Caco-2 (cell line): ENCODE results near the gene MX1. TPM values are rescaled to one million over a fixed set of nuclear protein-coding genes. Genes with fewer than 3 reads are reported as not detected.

ENCODE experiments used
- BruUV-seq: library from RNA; stranded (reverse); fragments of 400-500 nt; replicated peaks from 2 replicates; lab custom pipeline; 2021; lab: Mats Ljungman, UMichigan
- CTCF ChIA-PET: fragments of 300-600 bp; sonication (Branson Sonifier 250); formaldehyde crosslinking; loops from one replicate; lab custom pipeline; 2022; ENCODE audit warnings: antibody characterized with exemption; lab: Charles Lee
- POLR2A ChIA-PET: fragments of 300-600 bp; sonication (Branson Sonifier 250); formaldehyde crosslinking; loops from one replicate; lab custom pipeline; 2022; ENCODE audit warnings: antibody characterized with exemption; lab: Charles Lee
- DNase-seq, 2 experiments: peaks; one replicate each; pipeline versions ENCODE4 v3.0.0 to v3.0.0-alpha.2; 2020 to 2022
- H3K27me3 ChIP-seq: replicated peaks from 2 replicates; pipeline ENCODE4 v1.6.0; 2011; ENCODE audit warnings: low read length; ENCODE audit not compliant: control insufficient read depth, insufficient read depth
- H3K36me3 ChIP-seq: 2 replicates; pipeline ENCODE4 v1.5.1; 2011; ENCODE audit warnings: low read length; ENCODE audit not compliant: control insufficient read depth, insufficient read depth
- H3K4me1 ChIP-seq: fragments of 250-450 bp; sonication (Bioruptor Pico); 2 replicates; pipeline ENCODE4 v1.5.1; 2020; ENCODE audit warnings: mild to moderate bottlenecking
- H3K4me3 ChIP-seq: 2 replicates; pipeline ENCODE4 v1.5.1; 2011; ENCODE audit warnings: low read depth, mild to moderate bottlenecking, control low read depth, low read length
- H3K9me3 ChIP-seq: fragments of 250-450 bp; sonication (Bioruptor Pico); 2 replicates; pipeline ENCODE4 v1.5.1; 2020; ENCODE audit warnings: mild to moderate bottlenecking, moderate library complexity
- H3K27ac Mint-ChIP-seq: one replicate; pipeline ENCODE4 v1.8.0; 2022; ENCODE audit warnings: mixed read lengths; ENCODE audit not compliant: unreplicated experiment
- H3K27me3 Mint-ChIP-seq: one replicate; pipeline ENCODE4 v1.8.0; 2022; ENCODE audit warnings: mixed read lengths; ENCODE audit not compliant: insufficient read depth, unreplicated experiment
- H3K36me3 Mint-ChIP-seq: one replicate; pipeline ENCODE4 v1.8.0; 2022; ENCODE audit warnings: mild to moderate bottlenecking, mixed read lengths; ENCODE audit not compliant: insufficient read depth, unreplicated experiment
- H3K4me1 Mint-ChIP-seq: one replicate; pipeline ENCODE4 v1.8.0; 2022; ENCODE audit warnings: low read depth, mixed read lengths; ENCODE audit not compliant: unreplicated experiment
- H3K4me3 Mint-ChIP-seq: one replicate; pipeline ENCODE4 v1.8.0; 2022; ENCODE audit warnings: mild to moderate bottlenecking, moderate library complexity, mixed read lengths; ENCODE audit not compliant: unreplicated experiment
- H3K9me3 Mint-ChIP-seq: one replicate; pipeline ENCODE4 v1.8.0; 2022; ENCODE audit warnings: mixed read lengths; ENCODE audit not compliant: unreplicated experiment
- intact Hi-C: fragments of 100-400 bp; cut with micrococcal nuclease; formaldehyde crosslinking; loops from one replicate; pipeline ENCODE4 v1.10.0; 2022; ENCODE audit not compliant: unreplicated experiment
- total RNA-seq: library from RNA; stranded (reverse); gene quantifications from 2 replicates; pipeline ENCODE4 v1.2.3, GENCODE V29; 2022
- TF ChIP-seq, protein P1 (sequence below), 2 experiments: fragments of 200-600 bp in 1 of 2; IDR thresholded peaks; 1 replicate in 1 of 2; 2 replicates in 1 of 2; pipeline versions ENCODE4 v1.5.1 to v1.8.0; 2011 to 2022; ENCODE audit warnings: antibody characterized with exemption in 1 of 2, control low read depth in 1 of 2, inconsistent platforms in 1 of 2, low read depth in 1 of 2, low read length in 1 of 2, mild to moderate bottlenecking in 1 of 2, moderate library complexity in 1 of 2; ENCODE audit not compliant: insufficient read depth in 1 of 2, severe bottlenecking in 1 of 2, unreplicated experiment in 1 of 2

Gene MX1
- total RNA-seq, 1 experiment from 2014 or later, result 18.9 TPM

DNA sequence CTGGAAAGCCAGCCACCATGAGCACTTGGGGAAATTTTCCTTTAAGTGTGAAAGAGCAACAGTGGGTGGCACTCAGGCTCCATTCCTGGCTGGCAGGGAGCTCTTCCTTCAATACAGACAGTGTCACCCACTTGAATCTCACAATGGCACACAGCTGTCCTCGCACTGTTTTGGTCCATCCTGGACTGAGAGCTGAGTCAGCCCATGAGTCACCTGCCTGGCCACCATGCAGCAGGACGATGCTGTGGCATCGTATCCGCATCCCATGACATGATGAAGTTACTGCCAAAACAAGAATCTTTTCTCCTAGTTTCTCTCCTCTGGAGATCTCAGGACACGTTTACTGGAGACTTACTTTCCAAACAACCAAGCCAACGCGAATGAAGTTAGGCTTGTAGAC, 75.9 kb downstream of the MX1 start:
- CTCF ChIA-PET, result interaction anchor here (0.7 to 0.9 kb wide), 2 partner anchors 16 to 103 kb away, joined by 3 to 4 read pairs; no protein-coding TSS in a partner anchor
- BruUV-seq, result no TSS peak
- peaks cover 90% of the 10 kb centered on the region for H3K4me1 ChIP-seq
- H3K9me3 Mint-ChIP-seq, result no peaks in the 10 kb centered on the region
- H3K4me1 Mint-ChIP-seq, result peaks cover 61% of the 10 kb centered on the region
- peak overlapping the region; percentile 36 for H3K27ac Mint-ChIP-seq
- H3K4me3 Mint-ChIP-seq, result no peak overlapping the region
- H3K9me3 ChIP-seq, result no peaks in the 10 kb centered on the region
- H3K36me3 Mint-ChIP-seq, result peaks cover 40% of the 10 kb centered on the region
- no peak overlapping the region for H3K4me3 ChIP-seq
- no peaks in the 10 kb centered on the region for H3K36me3 ChIP-seq
- H3K27me3 Mint-ChIP-seq, result no peaks in the 10 kb centered on the region
- POLR2A ChIA-PET, result no interaction called here
- no peaks in the 10 kb centered on the region for H3K27me3 ChIP-seq
- DNase-seq, result no peak
- intact Hi-C loops, result no loop called here
- TF ChIP-seq, protein P1, sequence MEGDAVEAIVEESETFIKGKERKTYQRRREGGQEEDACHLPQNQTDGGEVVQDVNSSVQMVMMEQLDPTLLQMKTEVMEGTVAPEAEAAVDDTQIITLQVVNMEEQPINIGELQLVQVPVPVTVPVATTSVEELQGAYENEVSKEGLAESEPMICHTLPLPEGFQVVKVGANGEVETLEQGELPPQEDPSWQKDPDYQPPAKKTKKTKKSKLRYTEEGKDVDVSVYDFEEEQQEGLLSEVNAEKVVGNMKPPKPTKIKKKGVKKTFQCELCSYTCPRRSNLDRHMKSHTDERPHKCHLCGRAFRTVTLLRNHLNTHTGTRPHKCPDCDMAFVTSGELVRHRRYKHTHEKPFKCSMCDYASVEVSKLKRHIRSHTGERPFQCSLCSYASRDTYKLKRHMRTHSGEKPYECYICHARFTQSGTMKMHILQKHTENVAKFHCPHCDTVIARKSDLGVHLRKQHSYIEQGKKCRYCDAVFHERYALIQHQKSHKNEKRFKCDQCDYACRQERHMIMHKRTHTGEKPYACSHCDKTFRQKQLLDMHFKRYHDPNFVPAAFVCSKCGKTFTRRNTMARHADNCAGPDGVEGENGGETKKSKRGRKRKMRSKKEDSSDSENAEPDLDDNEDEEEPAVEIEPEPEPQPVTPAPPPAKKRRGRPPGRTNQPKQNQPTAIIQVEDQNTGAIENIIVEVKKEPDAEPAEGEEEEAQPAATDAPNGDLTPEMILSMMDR (IDR thresholded peaks at IDR 0.05; ENCODE audit: insufficient read depth in 1 of 2, low read depth in 1 of 2, low read length in 1 of 2, severe bottlenecking in 1 of 2, unreplicated experiment in 1 of 2), result no peak

DNA sequence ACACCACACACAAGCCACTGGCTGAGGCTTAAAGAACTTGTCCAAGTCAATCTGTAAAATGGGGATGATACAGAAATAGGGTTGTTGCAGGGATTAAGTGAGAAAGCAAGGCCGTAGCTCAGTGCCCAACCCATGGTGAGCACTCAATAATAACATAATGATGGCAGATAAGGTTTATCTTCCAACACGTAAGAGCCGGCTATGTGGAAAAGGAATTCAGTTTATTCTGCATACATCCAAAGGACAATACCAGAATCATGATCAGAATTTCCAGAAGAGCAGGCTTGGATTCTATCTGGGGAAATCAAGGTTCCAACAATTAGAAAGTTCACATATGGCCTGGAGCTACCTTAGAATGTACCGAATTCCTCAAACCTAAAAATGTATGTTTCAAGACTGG, 77.3 kb downstream of the MX1 start:
- ChIA-PET POLR2A (no interaction called here), CTCF (no interaction called here)
- Mint-ChIP-seq H3K27ac (peak overlapping the region; percentile 36), H3K4me1 (peaks cover 47% of the 10 kb centered on the region), H3K36me3 (peaks cover 32% of the 10 kb centered on the region), H3K9me3 (no peaks in the 10 kb centered on the region), H3K4me3 (no peak overlapping the region), H3K27me3 (no peaks in the 10 kb centered on the region)
- H3K36me3 ChIP-seq, result no peaks in the 10 kb centered on the region
- no peaks in the 10 kb centered on the region for H3K27me3 ChIP-seq
- H3K4me1 ChIP-seq, result peaks cover 76% of the 10 kb centered on the region
- no TSS peak for BruUV-seq
- no peak overlapping the region for H3K4me3 ChIP-seq
- intact Hi-C loops, result no loop called here
- no peak for DNase-seq
- TF ChIP-seq, protein P1 (IDR thresholded peaks at IDR 0.05; ENCODE audit: insufficient read depth in 1 of 2, low read depth in 1 of 2, low read length in 1 of 2, severe bottlenecking in 1 of 2, unreplicated experiment in 1 of 2), result no peak
- no peaks in the 10 kb centered on the region for H3K9me3 ChIP-seq

DNA sequence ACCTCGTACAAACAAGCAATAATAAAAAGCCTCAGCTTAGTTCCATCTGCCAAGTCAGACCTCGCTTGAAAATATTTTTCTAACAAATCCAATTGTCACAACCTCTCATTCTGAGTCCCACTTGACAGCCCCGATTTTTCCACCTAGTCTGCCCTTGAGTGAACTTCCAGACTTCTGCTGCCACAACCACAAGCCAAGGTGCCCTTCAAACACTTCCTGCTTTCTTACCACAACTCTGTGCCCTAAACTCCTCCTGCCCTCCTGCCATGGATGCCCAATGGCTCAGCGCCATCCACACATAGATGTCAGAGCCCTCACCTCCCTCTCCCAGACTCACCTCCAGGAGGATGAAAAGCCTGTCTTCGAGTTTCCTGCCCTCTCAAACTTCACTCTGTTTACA, 78.0 kb downstream of the MX1 start:
- no peaks in the 10 kb centered on the region for H3K27me3 ChIP-seq
- no TSS peak for BruUV-seq

More for the DNA sequence above, 78.0 kb downstream of the MX1 start:
- POLR2A ChIA-PET, result no interaction called here
- Histone ChIP-seq H3K4me3 (no peak overlapping the region), H3K9me3 (0 out of 2 replicates have a peak, but pooled peaks cover 2% of the 10 kb centered on the region), H3K36me3 (no peaks in the 10 kb centered on the region), H3K4me1 (peaks cover 76% of the 10 kb centered on the region)
- no peak overlapping the region for H3K4me3 Mint-ChIP-seq
- intact Hi-C loops, result no loop called here
- H3K27ac Mint-ChIP-seq, result peak overlapping the region; percentile 62
- H3K4me1 Mint-ChIP-seq, result peaks cover 40% of the 10 kb centered on the region
- H3K27me3 Mint-ChIP-seq, result no peaks in the 10 kb centered on the region
- DNase-seq, result no peak
- TF ChIP-seq, protein P1 (IDR thresholded peaks at IDR 0.05; ENCODE audit: insufficient read depth in 1 of 2, low read depth in 1 of 2, low read length in 1 of 2, severe bottlenecking in 1 of 2, unreplicated experiment in 1 of 2), result no peak
- H3K9me3 Mint-ChIP-seq, result no peaks in the 10 kb centered on the region
- CTCF ChIA-PET, result no interaction called here
- H3K36me3 Mint-ChIP-seq, result peaks cover 25% of the 10 kb centered on the region
